ENCODE measurements around the gene ASB8. TPM values are rescaled to one million over a fixed set of nuclear protein-coding genes. Genes with fewer than 3 reads are reported as not detected.

ASB8 gene
- total and polyA plus RNA-seq, 2 experiments from 2014 or later, result 47.9 to 53.0 TPM

DNA sequence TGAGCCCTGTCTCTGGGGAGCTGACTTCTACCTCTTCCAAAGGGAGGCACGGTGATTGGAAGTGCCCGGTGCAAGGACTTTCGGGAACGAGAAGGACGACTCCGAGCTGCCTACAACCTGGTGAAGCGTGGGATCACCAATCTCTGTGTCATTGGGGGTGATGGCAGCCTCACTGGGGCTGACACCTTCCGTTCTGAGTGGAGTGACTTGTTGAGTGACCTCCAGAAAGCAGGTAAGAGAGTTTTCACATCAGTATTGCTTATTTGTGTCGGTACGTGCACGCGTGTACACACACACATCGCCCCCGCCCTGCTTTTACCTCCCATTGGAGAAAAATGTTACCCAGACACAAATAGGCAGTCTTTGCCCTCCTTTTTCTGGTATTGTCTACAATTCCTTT, 24.5 kb downstream of the ASB8 start:
- DNase-seq (ENCODE audit: low read depth in 1 of 2, low spot score in 1 of 2), result no peak
- Histone ChIP-seq H3K36me3 (peaks cover 74% of the 10 kb centered on the region), H3K4me1 (ENCODE audit: low read depth) (no peaks in the 10 kb centered on the region), H3K4me3 (no peak overlapping the region), H3K9me3 (ENCODE audit: low read depth) (no peaks in the 10 kb centered on the region), H3K27ac (no peak overlapping the region), H3K27me3 (no peaks in the 10 kb centered on the region)
- no peak for TF ChIP-seq CTCF (IDR thresholded peaks at IDR 0.05; ENCODE audit: low read depth, low read length)

- Histone ChIP-seq H3K27ac (no peak overlapping the region), H3K4me1 (ENCODE audit: low read depth) (peaks cover 10% of the 10 kb centered on the region), H3K36me3 (peaks cover 72% of the 10 kb centered on the region), H3K9me3 (ENCODE audit: low read depth) (no peaks in the 10 kb centered on the region), H3K4me3 (no peak overlapping the region), H3K27me3 (no peaks in the 10 kb centered on the region)
- no peak for TF ChIP-seq CTCF (IDR thresholded peaks at IDR 0.05; ENCODE audit: low read depth, low read length)
- no peak for DNase-seq (ENCODE audit: low read depth in 1 of 2, low spot score in 1 of 2)
Measured at GRCh38 chr12:48131517-48131916, 25.8 kb downstream of the ASB8 start.

DNA sequence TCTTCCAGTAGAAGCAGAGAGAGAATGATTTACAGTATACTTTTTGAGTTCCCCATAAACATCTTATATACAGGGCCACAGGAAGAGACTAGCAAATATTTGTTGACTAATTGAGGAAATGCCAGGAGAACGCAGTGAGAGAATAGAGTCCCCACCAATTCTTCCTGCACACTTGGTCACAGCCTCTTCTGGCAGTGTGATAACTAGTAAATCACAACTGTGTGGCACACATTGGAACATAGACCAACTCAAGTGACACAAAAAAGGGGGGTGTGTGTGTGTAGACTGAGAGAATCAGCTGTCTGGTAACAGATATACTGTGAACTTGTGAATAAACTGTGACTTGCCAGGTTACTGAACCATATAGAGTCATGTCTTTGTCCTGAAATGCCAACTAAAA, 27.9 kb downstream of the ASB8 start:
- no peak for DNase-seq (ENCODE audit: low read depth in 1 of 2, low spot score in 1 of 2)
- no peak overlapping the region for H3K4me3 ChIP-seq
- no peak overlapping the region for H3K27ac ChIP-seq
- H3K27me3 ChIP-seq, result no peaks in the 10 kb centered on the region
- no peak for TF ChIP-seq CTCF (IDR thresholded peaks at IDR 0.05; ENCODE audit: low read depth, low read length)
- H3K4me1 ChIP-seq (ENCODE audit: low read depth), result peaks cover 31% of the 10 kb centered on the region
- peaks cover 59% of the 10 kb centered on the region for H3K36me3 ChIP-seq
- H3K9me3 ChIP-seq (ENCODE audit: low read depth), result no peaks in the 10 kb centered on the region

DNA sequence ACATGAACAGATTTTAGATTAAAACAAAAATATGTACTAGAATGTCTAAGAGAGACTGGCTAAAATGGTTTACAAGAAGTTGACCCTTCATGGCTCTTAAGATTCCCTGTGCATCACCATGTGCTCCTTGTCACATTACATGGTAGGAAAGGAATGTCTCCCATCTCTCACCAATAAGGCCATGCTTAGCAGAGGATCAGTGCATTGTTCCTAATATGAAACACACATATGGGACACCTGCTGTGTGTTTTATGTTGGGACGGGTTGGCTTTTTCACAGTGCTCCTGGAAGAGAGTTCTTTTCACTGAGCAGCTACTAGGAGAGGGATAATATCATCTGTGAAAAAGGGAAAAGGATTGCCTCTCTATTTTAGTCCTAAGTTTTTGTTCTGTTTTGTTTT, 28.5 kb downstream of the ASB8 start:
- no peak for TF ChIP-seq CTCF (IDR thresholded peaks at IDR 0.05; ENCODE audit: low read depth, low read length)
- Histone ChIP-seq H3K27me3 (no peaks in the 10 kb centered on the region), H3K9me3 (ENCODE audit: low read depth) (no peaks in the 10 kb centered on the region), H3K27ac (peak overlapping the region; percentile 2), H3K36me3 (peaks cover 54% of the 10 kb centered on the region), H3K4me3 (no peak overlapping the region), H3K4me1 (ENCODE audit: low read depth) (peaks cover 36% of the 10 kb centered on the region)
- no peak for DNase-seq (ENCODE audit: low read depth in 1 of 2, low spot score in 1 of 2)

DNA sequence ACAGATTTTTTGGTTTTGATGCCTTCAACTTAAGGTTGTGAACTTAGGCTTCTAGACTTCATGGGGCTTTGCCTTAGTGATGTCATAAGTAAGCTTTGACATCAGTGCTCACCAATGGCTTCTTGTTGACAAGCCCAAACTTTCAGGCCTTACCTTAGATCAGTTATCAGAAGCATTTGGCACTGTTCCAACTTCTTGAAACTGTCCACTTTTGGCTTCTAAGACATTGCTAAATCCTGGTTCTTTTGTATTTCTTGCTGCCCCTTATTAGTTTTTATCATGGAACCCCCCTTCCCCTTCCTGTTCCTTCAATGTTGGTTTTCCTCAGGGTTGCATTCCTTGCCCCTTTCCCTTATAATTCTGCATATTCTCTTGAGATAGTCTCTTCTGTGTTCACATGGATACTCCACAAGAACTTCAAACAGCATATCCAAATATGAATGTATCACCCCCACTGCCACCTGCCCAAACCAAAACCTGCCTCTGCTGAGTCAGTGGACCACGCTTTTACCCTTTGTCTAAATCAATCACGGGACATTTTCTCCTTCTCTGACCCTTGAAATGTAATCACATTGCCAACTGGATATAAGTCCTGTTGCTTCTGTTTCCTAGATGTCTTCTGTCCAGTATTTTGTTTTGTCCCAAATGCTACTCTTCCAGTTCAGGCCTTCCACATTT, 30.2 kb downstream of the ASB8 start:
- no peak overlapping the region for H3K4me3 ChIP-seq
- no peaks in the 10 kb centered on the region for H3K9me3 ChIP-seq (ENCODE audit: low read depth)
- peaks cover 44% of the 10 kb centered on the region for H3K36me3 ChIP-seq
- TF ChIP-seq CTCF (IDR thresholded peaks at IDR 0.05; ENCODE audit: low read depth, low read length), result no peak
- H3K27me3 ChIP-seq, result no peaks in the 10 kb centered on the region
- H3K4me1 ChIP-seq (ENCODE audit: low read depth), result peaks cover 41% of the 10 kb centered on the region
- no peak for DNase-seq (ENCODE audit: low read depth in 1 of 2, low spot score in 1 of 2)
- peak overlapping the region; percentile 85 for H3K27ac ChIP-seq
